ENCODE measurements around the gene SETBP1. TPM values are rescaled to one million over a fixed set of nuclear protein-coding genes. Genes with fewer than 3 reads are reported as not detected.
A peak's percentile ranks its signal among the peaks of the same experiment; 100 is the strongest.

The SETBP1 gene
- 25.8 TPM for total RNA-seq
- long read RNA-seq, partial matches to known transcripts: 2 of 8 reads
- long read RNA-seq, other reads (novel, unspliced or antisense): 6 of 8 reads

DNA sequence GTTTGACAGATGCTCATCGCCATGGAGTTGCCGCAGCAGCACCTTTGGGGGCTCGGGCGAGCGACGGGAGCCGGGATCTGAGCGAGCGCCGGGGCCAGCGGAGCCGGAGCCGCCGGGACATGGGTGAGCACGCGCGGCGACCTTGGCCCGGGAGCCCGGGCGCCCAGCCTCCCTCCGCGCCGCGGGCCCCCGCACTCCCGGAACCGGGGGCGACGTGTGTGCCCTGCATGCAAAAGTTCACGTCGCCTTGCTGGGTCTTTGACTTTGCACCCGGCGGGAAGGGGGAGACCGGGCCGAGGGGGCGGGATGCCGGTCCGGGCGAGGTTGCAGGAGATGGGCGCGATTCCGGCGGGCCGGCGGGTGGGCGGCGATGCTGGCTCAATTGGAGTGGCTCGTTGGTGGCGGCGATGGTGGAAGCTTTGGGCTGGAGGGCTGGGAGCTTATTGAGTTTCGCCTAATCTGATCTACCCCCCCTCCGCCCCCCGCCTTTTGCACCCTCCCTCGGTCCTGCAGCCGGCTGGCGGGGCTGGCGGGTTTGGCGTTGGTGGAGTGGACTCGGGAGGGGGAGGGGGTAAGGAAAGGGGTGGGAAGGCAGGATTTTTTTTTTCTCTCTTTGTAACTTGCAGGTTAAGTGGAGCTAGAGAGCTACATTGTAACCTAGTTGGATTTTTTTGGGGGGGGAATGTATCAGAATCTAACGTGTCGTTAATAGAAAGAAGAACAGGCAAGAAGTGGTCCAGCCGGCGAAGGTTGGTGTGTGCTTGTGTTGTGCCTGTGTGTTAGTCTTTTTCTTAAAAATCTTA lies at the start of gene SETBP1:
SETBP1 (plus strand) TSS at position 616 of the 803 bp plus-strand sequence. CDS start 20,459 bp downstream, outside the sequence.
- ATAC-seq (peak; percentile 33 to 34), DNase-seq (peak; percentile 64)
- TF ChIP-seq, protein P1, sequence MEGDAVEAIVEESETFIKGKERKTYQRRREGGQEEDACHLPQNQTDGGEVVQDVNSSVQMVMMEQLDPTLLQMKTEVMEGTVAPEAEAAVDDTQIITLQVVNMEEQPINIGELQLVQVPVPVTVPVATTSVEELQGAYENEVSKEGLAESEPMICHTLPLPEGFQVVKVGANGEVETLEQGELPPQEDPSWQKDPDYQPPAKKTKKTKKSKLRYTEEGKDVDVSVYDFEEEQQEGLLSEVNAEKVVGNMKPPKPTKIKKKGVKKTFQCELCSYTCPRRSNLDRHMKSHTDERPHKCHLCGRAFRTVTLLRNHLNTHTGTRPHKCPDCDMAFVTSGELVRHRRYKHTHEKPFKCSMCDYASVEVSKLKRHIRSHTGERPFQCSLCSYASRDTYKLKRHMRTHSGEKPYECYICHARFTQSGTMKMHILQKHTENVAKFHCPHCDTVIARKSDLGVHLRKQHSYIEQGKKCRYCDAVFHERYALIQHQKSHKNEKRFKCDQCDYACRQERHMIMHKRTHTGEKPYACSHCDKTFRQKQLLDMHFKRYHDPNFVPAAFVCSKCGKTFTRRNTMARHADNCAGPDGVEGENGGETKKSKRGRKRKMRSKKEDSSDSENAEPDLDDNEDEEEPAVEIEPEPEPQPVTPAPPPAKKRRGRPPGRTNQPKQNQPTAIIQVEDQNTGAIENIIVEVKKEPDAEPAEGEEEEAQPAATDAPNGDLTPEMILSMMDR (IDR thresholded peaks at IDR 0.05): no peak
- H3K9me3 ChIP-seq: no peaks in the 10 kb centered on the region
- H3K27me3 ChIP-seq (ENCODE audit: low read depth): no peaks in the 10 kb centered on the region
- peak within 1 kb of the TSS; percentile 83 for H3K4me3 ChIP-seq
- intact Hi-C loops (cut with DNase I): no loop called here
- H3K36me3 ChIP-seq: no peaks in the 10 kb centered on the region
- H3K4me1 ChIP-seq: peaks cover 13% of the 10 kb centered on the region
- peak within 1 kb of the TSS; percentile 95 for H3K27ac ChIP-seq

DNA sequence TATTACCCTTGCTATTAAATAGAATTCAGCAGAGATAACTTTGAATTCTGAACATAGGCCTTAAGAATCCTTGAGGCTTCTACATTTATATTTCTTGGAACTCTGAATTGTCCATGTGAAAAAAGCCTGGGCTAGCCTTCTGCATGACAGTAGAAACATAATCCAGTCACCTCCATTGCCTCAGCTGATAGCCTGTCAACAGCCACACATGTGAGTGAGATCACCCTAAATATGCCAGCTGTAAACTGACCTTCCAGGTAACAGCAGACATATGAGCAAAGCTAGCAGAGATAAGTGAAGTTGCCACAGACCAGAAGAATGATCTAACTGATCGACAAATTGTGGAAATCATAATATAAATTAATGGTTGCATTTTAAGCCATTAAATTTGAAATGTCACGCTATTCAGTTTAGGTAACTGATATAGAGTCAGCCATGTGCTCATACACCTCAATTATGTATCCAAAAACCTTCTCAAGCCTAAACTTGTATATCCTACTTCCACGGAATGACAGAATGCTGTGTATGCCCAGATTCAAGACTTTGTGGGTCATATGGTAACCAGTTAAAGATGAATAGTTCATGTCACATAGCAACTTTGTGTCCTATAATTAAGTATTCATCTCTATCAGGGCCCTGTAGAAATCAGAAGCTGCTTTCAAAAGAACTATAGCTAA lies 48.1 kb upstream of the SETBP1 start:
- TF ChIP-seq, protein P1 (IDR thresholded peaks at IDR 0.05): no peak
- Histone ChIP-seq H3K4me1 (no peaks in the 10 kb centered on the region), H3K9me3 (no peaks in the 10 kb centered on the region), H3K4me3 (no peak overlapping the region), H3K27me3 (ENCODE audit: low read depth) (no peaks in the 10 kb centered on the region), H3K36me3 (no peaks in the 10 kb centered on the region), H3K27ac (no peak overlapping the region)
- ATAC-seq (no peak), DNase-seq (no peak)
- intact Hi-C loops (cut with DNase I): no loop called here

DNA sequence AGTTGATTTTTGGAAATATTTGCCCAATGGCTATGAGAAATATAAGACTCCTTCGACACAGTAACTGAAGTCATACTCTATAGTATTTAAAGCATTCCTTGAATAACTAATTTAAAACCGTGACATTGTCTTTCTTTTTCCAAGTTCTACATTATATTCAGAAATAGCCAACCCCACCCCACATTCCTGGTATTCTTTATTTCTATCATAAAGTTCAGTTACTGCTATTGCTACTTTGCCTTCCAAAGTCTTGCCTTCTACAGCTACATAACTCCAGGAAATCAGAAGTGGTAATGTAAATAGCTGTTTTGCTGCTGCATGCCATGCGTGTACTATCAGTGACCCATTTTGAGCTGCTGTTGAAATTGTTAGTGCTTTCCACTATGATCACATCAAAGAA lies 45.1 kb upstream of the SETBP1 start:
- no peaks in the 10 kb centered on the region for H3K36me3 ChIP-seq
- TF ChIP-seq, protein P1 (IDR thresholded peaks at IDR 0.05): no peak
- H3K9me3 ChIP-seq: no peaks in the 10 kb centered on the region
- DNase-seq (no peak), ATAC-seq (no peak)
- H3K4me1 ChIP-seq: no peaks in the 10 kb centered on the region
- no peaks in the 10 kb centered on the region for H3K27me3 ChIP-seq (ENCODE audit: low read depth)
- H3K4me3 ChIP-seq: no peak overlapping the region
- intact Hi-C loops (cut with DNase I): no loop called here
- no peak overlapping the region for H3K27ac ChIP-seq

DNA sequence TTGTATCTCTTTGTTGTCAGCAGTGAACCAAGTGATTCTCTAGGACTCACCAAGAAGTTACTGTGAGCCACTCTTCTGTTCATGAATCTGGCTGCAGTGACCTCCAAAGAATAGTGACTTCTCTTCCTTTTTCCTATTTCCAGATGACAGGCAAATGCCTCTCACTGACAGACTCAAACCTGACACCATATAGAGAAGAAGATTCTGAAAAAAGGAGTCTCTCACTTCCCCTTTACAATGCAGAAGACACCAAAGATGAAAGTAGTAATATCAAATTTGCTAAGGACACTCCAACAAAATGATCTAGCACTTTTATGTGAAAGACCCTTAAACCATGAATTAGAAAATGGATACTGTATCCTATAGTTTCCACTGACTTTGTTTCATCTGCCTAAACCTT lies 44.4 kb upstream of the SETBP1 start:
- intact Hi-C loops (cut with DNase I): no loop called here
- Histone ChIP-seq H3K27me3 (ENCODE audit: low read depth) (no peaks in the 10 kb centered on the region), H3K4me1 (no peaks in the 10 kb centered on the region), H3K9me3 (no peaks in the 10 kb centered on the region), H3K36me3 (no peaks in the 10 kb centered on the region), H3K27ac (no peak overlapping the region), H3K4me3 (no peak overlapping the region)
- ATAC-seq (no peak), DNase-seq (no peak)
- TF ChIP-seq, protein P1 (IDR thresholded peaks at IDR 0.05): no peak

DNA sequence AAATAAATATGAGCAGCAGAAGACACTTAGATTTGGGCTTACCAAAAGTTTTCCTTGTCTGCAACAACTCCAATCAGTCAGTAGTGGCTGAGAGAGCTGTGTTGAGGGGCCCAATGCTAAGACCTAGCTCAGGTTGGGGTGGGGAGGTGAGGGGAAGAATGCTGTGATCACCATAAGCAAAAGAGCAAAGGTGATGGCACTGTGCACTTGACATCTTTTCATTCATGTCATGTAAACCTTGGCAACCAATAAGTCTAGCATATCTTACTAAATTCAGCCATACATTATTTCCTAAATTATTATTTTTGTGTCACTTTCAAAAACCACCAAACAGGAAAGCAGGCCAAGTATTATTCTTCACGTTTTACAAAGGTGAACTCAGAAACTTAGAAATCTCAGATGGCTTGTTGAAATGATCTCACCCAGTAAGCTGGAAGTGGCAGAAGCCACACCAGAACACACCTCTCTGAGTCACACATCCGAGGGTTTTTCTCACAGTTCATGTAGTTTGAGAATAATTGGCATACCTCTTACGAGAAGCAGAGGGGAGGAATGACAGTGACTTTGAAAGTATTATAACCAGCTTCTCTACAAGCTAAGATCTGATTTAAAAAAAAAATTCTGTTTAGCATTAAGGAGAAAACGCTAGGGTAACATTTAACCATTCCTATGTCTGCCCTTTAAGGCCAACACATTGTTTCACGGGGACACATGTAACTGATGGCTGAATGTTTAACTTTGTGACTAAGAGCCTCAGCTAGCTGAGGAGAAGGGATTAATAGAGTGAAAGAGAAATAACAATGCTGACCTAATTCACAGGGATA lies 43.3 kb upstream of the SETBP1 start:
- Histone ChIP-seq H3K4me3 (no peak overlapping the region), H3K36me3 (no peaks in the 10 kb centered on the region), H3K27me3 (ENCODE audit: low read depth) (no peaks in the 10 kb centered on the region), H3K4me1 (no peaks in the 10 kb centered on the region), H3K27ac (no peak overlapping the region), H3K9me3 (no peaks in the 10 kb centered on the region)
- DNase-seq (no peak), ATAC-seq (no peak)
- TF ChIP-seq, protein P1 (IDR thresholded peaks at IDR 0.05): no peak
- intact Hi-C loops (cut with DNase I): no loop called here

Measured in lower lobe of right lung (tissue), 2 donors.